Measurements from ENCODE around the gene ACKR2. TPM values are rescaled to one million over a fixed set of nuclear protein-coding genes. Genes with fewer than 3 reads are reported as not detected.

The ACKR2 gene
- total RNA-seq, 1 experiment from 2014 or later, result not detected

GRCh38 chr3:42762046-42762724 is 47.1 kb upstream of the ACKR2 start:
- Histone ChIP-seq H2BK120ac (ENCODE audit: low read depth, low read length, poor library complexity, severe bottlenecking) (no peak overlapping the region), H2BK12ac (ENCODE audit: insufficient read length, low read depth, low read length) (no peak overlapping the region), H4K91ac (ENCODE audit: insufficient read length, low read depth, low read length) (no peak overlapping the region), H3K56ac (ENCODE audit: insufficient read length, low read depth, low read length) (no peak overlapping the region), H3K79me2 (ENCODE audit: insufficient read depth, low read length) (no peaks in the 10 kb centered on the region), H2BK5ac (ENCODE audit: insufficient read length, low read length) (no peak overlapping the region), H3K9me3 (ENCODE audit: control insufficient read depth, low read depth, low read length) (no peaks in the 10 kb centered on the region), H2AFZ (ENCODE audit: low read length) (no peak overlapping the region), H3K18ac (ENCODE audit: insufficient read length, low read depth, low read length) (no peak overlapping the region), H3K4ac (ENCODE audit: low read depth, low read length) (no peak overlapping the region), H3K23me2 (ENCODE audit: insufficient read length, low read depth, low read length, poor library complexity, severe bottlenecking) (no peaks in the 10 kb centered on the region), H3K23ac (ENCODE audit: insufficient read length, low read depth, low read length) (no peak overlapping the region), H3T11ph (ENCODE audit: low read length) (no peak overlapping the region), H4K8ac (replicated peaks; ENCODE audit: insufficient read length, low read depth, low read length) (no peak overlapping the region), H3K9ac (ENCODE audit: extremely low read depth, insufficient read length, low read length) (no peak overlapping the region), H2BK20ac (ENCODE audit: low read depth, low read length, poor library complexity, severe bottlenecking) (no peak overlapping the region), H4K20me1 (ENCODE audit: control insufficient read depth, insufficient read depth, insufficient read length) (no peaks in the 10 kb centered on the region), H4K5ac (ENCODE audit: insufficient read length, low read depth, low read length) (no peak overlapping the region), H3K4me2 (ENCODE audit: insufficient read depth, insufficient read length, low read length) (no peak overlapping the region), H3K79me1 (ENCODE audit: insufficient read depth, low read depth, low read length, poor library complexity, severe bottlenecking) (no peaks in the 10 kb centered on the region), H3K27ac (ENCODE audit: insufficient read length, low read depth, low read length) (no peak overlapping the region), H3K27me3 (ENCODE audit: insufficient read depth, low read length) (no peaks in the 10 kb centered on the region), H3K4me1 (ENCODE audit: insufficient read depth, low read length) (no peaks in the 10 kb centered on the region), H2AK5ac (ENCODE audit: insufficient read length, low read length) (no peak overlapping the region), H3K14ac (ENCODE audit: insufficient read depth, low read length) (no peak overlapping the region), H2BK15ac (ENCODE audit: low read depth, low read length) (no peak overlapping the region)
- no peak for TF ChIP-seq CTCF (conservative IDR thresholded peaks at IDR 0.05)
- DNase-seq, result no peak
- WGBS (ENCODE audit: extremely low coverage, insufficient read length, low lambda C conversion rate), result no CpG with 5 or more reads among the region's 6 CpGs
- H3K27ac Mint-ChIP-seq, result no peak overlapping the region; a peak in 1 of 7 replicates
- H3K36me3 Mint-ChIP-seq (ENCODE audit: insufficient read depth in 1 of 3, low read depth in 3 of 3), result no peaks in the 10 kb centered on the region; a peak in 1 of 7 replicates
- peaks cover 22 to 26% of the 10 kb centered on the region in 2 experiments for H3K4me1 Mint-ChIP-seq
- no peak overlapping the region; a peak in 1 of 5 replicates for H3K4me3 Mint-ChIP-seq
- no peaks in the 10 kb centered on the region for H3K9me3 Mint-ChIP-seq
- H3K27me3 Mint-ChIP-seq (ENCODE audit: low read depth), result peaks cover 15% of the 10 kb centered on the region
